Sigmoid colon (tissue), 7 donors: ENCODE data around the gene EIF1. TPM values are rescaled to one million over a fixed set of nuclear protein-coding genes. Genes with fewer than 3 reads are reported as not detected.

Experiments
- DNase-seq: peaks from one replicate; pipeline ENCODE4 v3.0.0-alpha.2; 2019
- H3K27ac ChIP-seq, 4 donors: fragments of 200-600 bp; sonication (generic); one replicate each; pipeline ENCODE4 v1.5.1; 2016 to 2019; ENCODE audit warnings: mild to moderate bottlenecking in 1 of 4
- H3K27me3 ChIP-seq, 3 donors: fragments of 200-600 bp; sonication (generic); one replicate each; pipeline ENCODE4 v1.5.1; 2019; ENCODE audit warnings: mild to moderate bottlenecking in 1 of 3
- H3K36me3 ChIP-seq, 4 donors: fragments of 200-600 bp; sonication (generic); one replicate each; pipeline ENCODE4 v1.5.1; 2016 to 2019
- H3K4me1 ChIP-seq, 4 donors: fragments of 200-600 bp; sonication (generic); one replicate each; pipeline ENCODE4 v1.5.1; 2017 to 2019
- H3K4me3 ChIP-seq, 4 donors: fragments of 200-600 bp; sonication (generic); one replicate each; pipeline ENCODE4 v1.5.1; 2017 to 2019; ENCODE audit warnings: mild to moderate bottlenecking in 2 of 4, moderate library complexity in 1 of 4
- H3K9me3 ChIP-seq, 4 donors: fragments of 200-600 bp in 3 of 4; sonication (generic) in 3 of 4; one replicate each; pipeline versions ENCODE4 v1.5.1 to v1.6.1; 2013 to 2019
- CTCF ChIP-seq, 4 experiments: fragments of 450-650 bp in 3 of 4; fragments of 200-600 bp in 1 of 4; IDR thresholded peaks; one replicate each; pipeline ENCODE4 v1.5.1; 2016 to 2019; ENCODE audit warnings: antibody characterized with exemption in 4 of 4, mild to moderate bottlenecking in 3 of 4, moderate library complexity in 2 of 4
- EP300 ChIP-seq, 4 donors: sonication (generic); formaldehyde crosslinking; IDR thresholded peaks; one replicate each; pipeline ENCODE4 v1.6.1; 2017; ENCODE audit warnings: antibody characterized with exemption in 4 of 4
- POLR2A ChIP-seq, 2 donors: fragments of 450-650 bp; IDR thresholded peaks; one replicate each; pipeline ENCODE4 v1.6.1; 2016; ENCODE audit warnings: antibody characterized with exemption in 2 of 2, mild to moderate bottlenecking in 2 of 2, moderate library complexity in 2 of 2
- POLR2AphosphoS5 ChIP-seq, 4 donors: sonication (generic); formaldehyde crosslinking; IDR thresholded peaks; one replicate each; pipeline ENCODE4 v1.6.1; 2017; ENCODE audit warnings: antibody characterized with exemption in 4 of 4
- WGBS, 2 donors: extraction: QIAGEN DNeasy Blood & Tissue Kit; methylation state at CpG; one replicate each; pipeline ENCODE4 v1.1.7; 2013; 5-methylcytosine and 5-hydroxymethylcytosine counted together
- intact Hi-C: fragments of 100-400 bp; cut with DNase I; formaldehyde crosslinking; loops from one replicate; pipeline ENCODE4 v1.15.1; 2023
- polyA plus RNA-seq, 3 donors: library from polyadenylated mRNA; stranded (reverse); fragments of 200-250 nt; gene quantifications; one replicate each; pipeline ENCODE4 v1.2.3, GENCODE V29; 2013
- small RNA-seq, 3 donors: library from RNA; depleted of rRNA; stranded (forward); fragments of <200 nt; gene quantifications; one replicate each; pipeline ENCODE3, GENCODE V24; 2016
- total RNA-seq, 4 donors: library from RNA; depleted of rRNA; stranded (reverse); fragments of >200 nt; gene quantifications; one replicate each; pipeline ENCODE4 v1.1.0, GENCODE V29; 2016
- donor health status: healthy with polysubstance abuse.
- donor health status: Bipolar disorder and iron deficiency.
- donor health status: healthy.

Gene EIF1
- total and polyA plus RNA-seq, 7 donors = 246 to 572 (median 481) TPM

GRCh38 chr17:41738801-41739112 lies 50.1 kb downstream of the EIF1 start:
- H3K27ac ChIP-seq = no peak overlapping the region
- peaks cover 20 to 42% (median 37%) of the 10 kb centered on the region in 3 donors for H3K27me3 ChIP-seq
- intact Hi-C loops = loop anchor here (1.0 to 10.0 kb wide), 3 partner anchors 63 to 226 kb away; partner anchors contain the start of genes CNP and KLHL11
- no peak for DNase-seq
- H3K36me3 ChIP-seq = no peaks in the 10 kb centered on the region
- no peak overlapping the region for H3K4me3 ChIP-seq
- TF ChIP-seq CTCF (IDR thresholded peaks at IDR 0.05) (no peak), POLR2A (IDR thresholded peaks at IDR 0.05) (no peak), EP300 (IDR thresholded peaks at IDR 0.05) (no peak), POLR2AphosphoS5 (IDR thresholded peaks at IDR 0.05) (no peak)
- peaks cover 0 to 20% (median 16%) of the 10 kb centered on the region in 4 donors for H3K4me1 ChIP-seq
- no peaks in the 10 kb centered on the region for H3K9me3 ChIP-seq
- WGBS, 2 donors = 96% methylated on average over 5 of the region's 5 CpGs

GRCh38 chr17:41739661-41740352 lies 51.1 kb downstream of the EIF1 start:
- no peaks in the 10 kb centered on the region for H3K36me3 ChIP-seq
- no peak overlapping the region for H3K4me3 ChIP-seq
- H3K9me3 ChIP-seq = no peaks in the 10 kb centered on the region
- no peak for TF ChIP-seq POLR2AphosphoS5 (IDR thresholded peaks at IDR 0.05)
- TF ChIP-seq EP300 (IDR thresholded peaks at IDR 0.05) = no peak
- TF ChIP-seq CTCF (IDR thresholded peaks at IDR 0.05) = no peak
- TF ChIP-seq POLR2A (IDR thresholded peaks at IDR 0.05) = no peak
- DNase-seq = no peak
- 70 to 71% methylated on average over 9 of the region's 9 CpGs for WGBS, 2 donors
- peaks cover 0 to 9% (median 5%) of the 10 kb centered on the region in 4 donors for H3K4me1 ChIP-seq
- H3K27ac ChIP-seq = no peak overlapping the region
- intact Hi-C loops = loop anchor here (10.0 kb wide), 1 partner anchor 225 kb away; the partner anchor contains the start of gene CNP
- H3K27me3 ChIP-seq = peaks cover 13 to 31% (median 26%) of the 10 kb centered on the region in 3 donors

- WGBS, 2 donors = 90 to 93% methylated on average over 5 of the region's 5 CpGs
- DNase-seq = no peak
- no peaks in the 10 kb centered on the region for H3K9me3 ChIP-seq
- intact Hi-C loops = no loop called here
- no peak for TF ChIP-seq POLR2AphosphoS5 (IDR thresholded peaks at IDR 0.05)
- TF ChIP-seq POLR2A (IDR thresholded peaks at IDR 0.05) = no peak
- TF ChIP-seq CTCF (IDR thresholded peaks at IDR 0.05) = no peak
- no peak for TF ChIP-seq EP300 (IDR thresholded peaks at IDR 0.05)
- H3K27me3 ChIP-seq = peaks cover 6 to 24% (median 20%) of the 10 kb centered on the region in 3 donors
- H3K4me1 ChIP-seq = peaks cover 0 to 4% (median 0%) of the 10 kb centered on the region in 4 donors
- H3K4me3 ChIP-seq = no peak overlapping the region
- H3K27ac ChIP-seq = no peak overlapping the region
- no peaks in the 10 kb centered on the region for H3K36me3 ChIP-seq
These were observed 51.8 kb downstream of the EIF1 start for GRCh38 chr17:41740506-41740905.

GRCh38 chr17:41741709-41742108 lies 53.0 kb downstream of the EIF1 start:
- no peak for DNase-seq
- no peaks in the 10 kb centered on the region for H3K36me3 ChIP-seq
- no peaks in the 10 kb centered on the region for H3K9me3 ChIP-seq
- peaks cover 0 to 4% (median 0%) of the 10 kb centered on the region in 4 donors for H3K4me1 ChIP-seq
- whole genome bisulfite sequencing, 2 donors = 87 to 88% methylated on average over 9 of the region's 9 CpGs
- no peak overlapping the region for H3K27ac ChIP-seq
- TF ChIP-seq POLR2AphosphoS5 (IDR thresholded peaks at IDR 0.05) = no peak
- no peak for TF ChIP-seq EP300 (IDR thresholded peaks at IDR 0.05)
- TF ChIP-seq POLR2A (IDR thresholded peaks at IDR 0.05) = no peak
- no peak for TF ChIP-seq CTCF (IDR thresholded peaks at IDR 0.05)
- intact Hi-C loops = no loop called here
- peaks cover 0 to 12% (median 10%) of the 10 kb centered on the region in 3 donors for H3K27me3 ChIP-seq
- no peak overlapping the region for H3K4me3 ChIP-seq

Small RNA genes within 50 kb of the gene (small RNA-seq; reads per million reads assigned to genes)
- gene RN7SL399P (0 reads per million in 3 donors), gene RNA5SP442 (0 to 0.36 (median 0.12) reads per million in 3 donors)

Other genes with a start within 250 kb of the EIF1 start
- not detected for gene KRT38, start 247.9 kb upstream of the EIF1 start, total RNA-seq
- gene KRT38, start 247.9 kb upstream of the EIF1 start, polyA plus RNA-seq = not detected
- not detected for gene KRT32, start 221.5 kb upstream of the EIF1 start, total RNA-seq
- gene KRT32, start 221.5 kb upstream of the EIF1 start, polyA plus RNA-seq = not detected
- gene KRT35, start 207.7 kb upstream of the EIF1 start, total RNA-seq = not detected
- gene KRT35, start 207.7 kb upstream of the EIF1 start, polyA plus RNA-seq = not detected
- under 1 TPM in 1 of 4 donors, not detected in 3; 0.33 TPM for gene KRT36, start 199.0 kb upstream of the EIF1 start, total RNA-seq
- under 1 TPM in 1 of 3 donors, not detected in 2; 0.20 TPM for gene KRT36, start 199.0 kb upstream of the EIF1 start, polyA plus RNA-seq
- gene KRT13, start 183.3 kb upstream of the EIF1 start, total RNA-seq = under 1 TPM in 1 of 4 donors, not detected in 3; 0.55 TPM
- gene KRT13, start 183.3 kb upstream of the EIF1 start, polyA plus RNA-seq = 10 to 100 TPM in 1 of 3 donors, 1 to 10 TPM in 1, under 1 TPM in 1; 0.46 to 54.1 (median 8.0) TPM
- gene KRT15, start 170.0 kb upstream of the EIF1 start, total RNA-seq = not detected
- gene KRT15, start 170.0 kb upstream of the EIF1 start, polyA plus RNA-seq = 10 to 100 TPM in 1 of 3 donors, 1 to 10 TPM in 2; 5.4 to 10.3 (median 9.2) TPM
- gene KRT19, start 160.6 kb upstream of the EIF1 start, total RNA-seq = 1 to 10 TPM in 2 of 4 donors, under 1 TPM in 2; 0.49 to 2.5 (median 1.2) TPM
- gene KRT19, start 160.6 kb upstream of the EIF1 start, polyA plus RNA-seq = 1,000 to 10,000 TPM in 2 of 3 donors, 100 to 1,000 TPM in 1; 809 to 2,366 (median 1,184) TPM
- gene KRT9, start 116.8 kb upstream of the EIF1 start, total RNA-seq = not detected
- not detected for gene KRT9, start 116.8 kb upstream of the EIF1 start, polyA plus RNA-seq
- gene KRT14, start 102.0 kb upstream of the EIF1 start, total RNA-seq = not detected
- 1 to 10 TPM in 2 of 3 donors, under 1 TPM in 1; 0.15 to 3.6 (median 1.4) TPM for gene KRT14, start 102.0 kb upstream of the EIF1 start, polyA plus RNA-seq
- under 1 TPM in 1 of 4 donors, not detected in 3; 0.83 TPM for gene KRT16, start 76.1 kb upstream of the EIF1 start, total RNA-seq
- under 1 TPM in 2 of 3 donors, not detected in 1; 0.09 to 0.60 TPM for gene KRT16, start 76.1 kb upstream of the EIF1 start, polyA plus RNA-seq
- 1 to 10 TPM in 2 of 4 donors, not detected in 2; 1.2 to 5.3 TPM for gene KRT17, start 64.3 kb upstream of the EIF1 start, total RNA-seq
- gene KRT17, start 64.3 kb upstream of the EIF1 start, polyA plus RNA-seq = under 1 TPM in 1 of 3 donors, not detected in 2; 0.17 TPM
- gene GAST, start 23.4 kb downstream of the EIF1 start, total RNA-seq = not detected
- not detected for gene GAST, start 23.4 kb downstream of the EIF1 start, polyA plus RNA-seq
- 1 to 10 TPM in 3 of 4 donors, under 1 TPM in 1; 0.71 to 4.3 (median 2.5) TPM for gene HAP1, start 45.8 kb downstream of the EIF1 start, total RNA-seq
- gene HAP1, start 45.8 kb downstream of the EIF1 start, polyA plus RNA-seq = under 1 TPM; under 0.01 to 0.47 (median 0.23) TPM
- 10 to 100 TPM; 22.2 to 40.3 (median 31.2) TPM for gene JUP, start 97.8 kb downstream of the EIF1 start, total RNA-seq
- 100 to 1,000 TPM; 231 to 494 (median 236) TPM for gene JUP, start 97.8 kb downstream of the EIF1 start, polyA plus RNA-seq
- gene P3H4, start 123.1 kb downstream of the EIF1 start, total RNA-seq = 10 to 100 TPM in 3 of 4 donors, 1 to 10 TPM in 1; 9.9 to 12.3 (median 11.3) TPM
- gene P3H4, start 123.1 kb downstream of the EIF1 start, polyA plus RNA-seq = 1 to 10 TPM; 3.0 to 6.4 (median 4.9) TPM
- 10 to 100 TPM; 34.2 to 71.2 (median 39.5) TPM for gene FKBP10, start 124.1 kb downstream of the EIF1 start, total RNA-seq
- 10 to 100 TPM in 1 of 3 donors, 1 to 10 TPM in 2; 5.5 to 18.4 (median 9.0) TPM for gene FKBP10, start 124.1 kb downstream of the EIF1 start, polyA plus RNA-seq
- gene NT5C3B, start 147.3 kb downstream of the EIF1 start, total RNA-seq = 100 to 1,000 TPM in 1 of 4 donors, 10 to 100 TPM in 3; 58.5 to 104 (median 69.2) TPM
- gene NT5C3B, start 147.3 kb downstream of the EIF1 start, polyA plus RNA-seq = 10 to 100 TPM; 19.4 to 42.6 (median 33.9) TPM
- 1 to 10 TPM in 3 of 4 donors, under 1 TPM in 1; 0.95 to 3.9 (median 1.5) TPM for gene KLHL10, start 148.9 kb downstream of the EIF1 start, total RNA-seq
- gene KLHL10, start 148.9 kb downstream of the EIF1 start, polyA plus RNA-seq = under 1 TPM in 1 of 3 donors, not detected in 2; 0.04 TPM
- gene KLHL11, start 176.5 kb downstream of the EIF1 start, total RNA-seq = 10 to 100 TPM; 16.1 to 21.6 (median 19.2) TPM
- gene KLHL11, start 176.5 kb downstream of the EIF1 start, polyA plus RNA-seq = 1 to 10 TPM in 1 of 3 donors, under 1 TPM in 1, not detected in 1; 0.46 to 2.0 TPM
- 10 to 100 TPM; 41.0 to 56.2 (median 44.7) TPM for gene ACLY, start 230.1 kb downstream of the EIF1 start, total RNA-seq
- 10 to 100 TPM; 27.0 to 55.1 (median 33.3) TPM for gene ACLY, start 230.1 kb downstream of the EIF1 start, polyA plus RNA-seq
- 1 to 10 TPM; 1.4 to 2.2 (median 1.6) TPM for gene ODAD4, start 241.7 kb downstream of the EIF1 start, total RNA-seq
- under 1 TPM in 1 of 3 donors, not detected in 2; 0.41 TPM for gene ODAD4, start 241.7 kb downstream of the EIF1 start, polyA plus RNA-seq